Tibial nerve (tissue), 3 donors: ENCODE results near the gene RALA.

Experiments
- POLR2A ChIP-seq, 2 donors: fragments of 450-650 bp; IDR thresholded peaks; one replicate each; pipeline ENCODE4 v1.6.1; 2017; ENCODE audit warnings: antibody characterized with exemption in 2 of 2, mild to moderate bottlenecking in 2 of 2, moderate library complexity in 2 of 2
- TF ChIP-seq, protein P1 (sequence below), 5 experiments: fragments of 200-600 bp in 3 of 5; fragments of 450-650 bp in 2 of 5; sonication (generic) in 3 of 5; IDR thresholded peaks; one replicate each; pipeline ENCODE4 v1.5.1; 2016 to 2019; ENCODE audit warnings: antibody characterized with exemption in 5 of 5, mild to moderate bottlenecking in 3 of 5, moderate library complexity in 2 of 5

DNA sequence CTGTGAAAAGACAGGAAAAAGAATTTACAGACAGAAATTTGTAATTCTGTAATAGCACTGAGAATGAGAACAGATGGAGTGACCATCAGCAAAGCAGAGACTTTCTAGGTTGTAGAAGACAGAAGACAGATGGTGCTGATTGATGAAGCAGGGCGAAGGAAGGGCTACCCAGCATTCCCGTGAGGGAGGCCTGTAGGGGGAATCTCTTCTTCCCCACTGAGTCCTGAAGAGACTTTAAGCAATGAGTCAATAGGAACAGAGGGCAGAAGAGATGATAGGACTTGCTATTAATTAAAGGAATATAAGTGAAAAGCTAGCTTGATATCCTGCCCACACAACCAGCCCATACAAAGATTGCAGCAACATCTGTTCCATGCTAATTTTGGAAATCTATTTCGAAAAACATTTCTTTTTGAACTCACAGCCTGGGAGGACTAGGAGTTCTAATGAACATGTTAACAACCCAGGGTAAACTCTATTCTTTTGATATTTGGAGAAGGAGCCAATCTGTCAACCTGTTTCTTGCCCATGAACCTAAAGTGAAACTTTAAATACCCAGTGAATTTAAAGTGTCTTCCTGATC, 44.1 kb downstream of the RALA start:
- TF ChIP-seq, protein P1, sequence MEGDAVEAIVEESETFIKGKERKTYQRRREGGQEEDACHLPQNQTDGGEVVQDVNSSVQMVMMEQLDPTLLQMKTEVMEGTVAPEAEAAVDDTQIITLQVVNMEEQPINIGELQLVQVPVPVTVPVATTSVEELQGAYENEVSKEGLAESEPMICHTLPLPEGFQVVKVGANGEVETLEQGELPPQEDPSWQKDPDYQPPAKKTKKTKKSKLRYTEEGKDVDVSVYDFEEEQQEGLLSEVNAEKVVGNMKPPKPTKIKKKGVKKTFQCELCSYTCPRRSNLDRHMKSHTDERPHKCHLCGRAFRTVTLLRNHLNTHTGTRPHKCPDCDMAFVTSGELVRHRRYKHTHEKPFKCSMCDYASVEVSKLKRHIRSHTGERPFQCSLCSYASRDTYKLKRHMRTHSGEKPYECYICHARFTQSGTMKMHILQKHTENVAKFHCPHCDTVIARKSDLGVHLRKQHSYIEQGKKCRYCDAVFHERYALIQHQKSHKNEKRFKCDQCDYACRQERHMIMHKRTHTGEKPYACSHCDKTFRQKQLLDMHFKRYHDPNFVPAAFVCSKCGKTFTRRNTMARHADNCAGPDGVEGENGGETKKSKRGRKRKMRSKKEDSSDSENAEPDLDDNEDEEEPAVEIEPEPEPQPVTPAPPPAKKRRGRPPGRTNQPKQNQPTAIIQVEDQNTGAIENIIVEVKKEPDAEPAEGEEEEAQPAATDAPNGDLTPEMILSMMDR (IDR thresholded peaks at IDR 0.05), result no peak
- TF ChIP-seq POLR2A (IDR thresholded peaks at IDR 0.05), result no peak
